Measurements from ENCODE around the gene AIPL1.

The AIPL1 gene

DNA sequence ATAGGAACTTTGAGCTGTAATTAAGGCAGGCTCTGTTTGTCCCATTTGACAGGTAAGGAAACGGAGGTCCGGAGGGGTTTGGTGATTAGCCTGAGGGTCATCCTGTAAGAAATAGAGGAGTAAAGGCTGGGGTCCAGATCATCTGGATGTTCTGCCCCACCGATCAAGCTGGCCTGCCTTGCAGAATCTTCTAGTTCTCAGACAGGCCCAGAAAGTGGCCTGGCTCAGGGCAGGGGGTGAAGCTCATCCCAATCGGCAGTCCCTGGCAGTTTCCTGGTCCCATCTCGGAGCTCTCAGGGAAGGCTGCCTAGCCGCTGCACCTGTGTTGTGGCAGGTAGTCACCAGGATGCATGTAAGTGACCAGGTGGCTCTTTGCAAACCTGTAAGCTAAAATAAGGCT is 13.6 kb upstream of the AIPL1 start:
- DNase-seq (ENCODE audit: low read depth): no peak

DNA sequence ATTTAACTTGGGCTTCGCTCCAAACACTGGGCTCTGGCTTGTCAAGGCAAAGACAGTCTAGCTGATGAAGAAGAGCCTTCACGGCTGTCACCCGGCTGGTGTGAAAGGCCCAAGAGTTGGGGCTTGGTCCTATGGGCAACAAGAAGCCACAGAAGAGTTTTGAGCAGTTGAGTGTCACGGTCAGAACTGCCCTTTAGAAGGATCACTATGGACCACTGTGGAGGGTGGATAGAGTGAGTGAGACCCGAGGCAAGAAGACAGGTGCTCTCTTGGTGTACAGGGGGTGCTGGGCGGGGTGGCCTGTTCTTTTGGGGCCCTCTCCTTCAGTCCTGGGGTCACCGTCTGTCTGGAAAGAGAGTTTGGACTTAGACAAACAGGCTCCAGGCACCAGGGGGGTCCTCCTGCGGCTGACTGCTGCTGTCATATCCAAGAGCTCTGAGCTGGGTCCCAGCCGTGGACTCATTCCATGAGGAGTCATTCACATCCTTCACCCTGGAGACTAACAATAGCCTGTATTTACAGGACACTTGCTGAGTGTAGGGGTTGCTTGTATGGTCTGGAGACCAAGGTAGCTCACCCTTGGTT is 11.7 kb upstream of the AIPL1 start:
- no peak for DNase-seq (ENCODE audit: low read depth)

DNA sequence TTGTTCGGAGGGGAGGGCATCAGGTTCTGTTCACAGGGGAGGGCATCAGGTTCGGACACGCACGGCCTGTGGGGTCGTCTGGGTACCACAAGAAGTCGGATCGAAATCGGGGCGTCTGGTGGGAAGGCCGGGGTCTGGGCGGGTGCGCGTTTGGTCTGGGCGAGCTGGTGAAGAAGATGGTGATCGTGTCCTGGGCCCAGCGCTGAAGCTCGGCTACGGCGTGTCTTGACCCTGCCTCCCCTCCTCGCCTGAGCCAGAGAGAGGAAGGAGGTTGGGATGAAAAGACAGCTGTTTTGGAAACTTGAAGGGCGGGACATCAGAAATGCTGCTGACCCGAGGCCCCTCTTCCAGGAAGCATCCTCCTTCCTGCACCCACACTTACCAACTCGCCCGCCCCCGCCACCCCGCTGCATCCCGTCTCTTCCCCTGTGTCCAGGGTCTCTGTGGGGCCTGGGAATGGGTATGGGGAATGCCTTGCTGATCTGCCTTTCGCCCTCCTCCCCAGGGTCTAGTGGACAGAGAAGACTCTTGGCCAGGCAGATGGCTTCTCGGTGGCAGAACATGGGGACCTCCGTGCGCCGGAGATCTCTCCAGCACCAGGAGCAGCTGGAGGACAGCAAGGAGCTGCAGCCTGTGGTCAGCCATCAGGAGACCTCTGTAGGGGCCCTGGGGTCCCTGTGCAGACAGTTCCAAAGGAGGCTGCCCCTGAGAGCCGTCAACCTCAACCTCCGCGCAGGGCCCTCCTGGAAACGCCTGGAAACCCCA is 9.8 kb upstream of the AIPL1 start:
- DNase-seq (ENCODE audit: low read depth): no peak

DNA sequence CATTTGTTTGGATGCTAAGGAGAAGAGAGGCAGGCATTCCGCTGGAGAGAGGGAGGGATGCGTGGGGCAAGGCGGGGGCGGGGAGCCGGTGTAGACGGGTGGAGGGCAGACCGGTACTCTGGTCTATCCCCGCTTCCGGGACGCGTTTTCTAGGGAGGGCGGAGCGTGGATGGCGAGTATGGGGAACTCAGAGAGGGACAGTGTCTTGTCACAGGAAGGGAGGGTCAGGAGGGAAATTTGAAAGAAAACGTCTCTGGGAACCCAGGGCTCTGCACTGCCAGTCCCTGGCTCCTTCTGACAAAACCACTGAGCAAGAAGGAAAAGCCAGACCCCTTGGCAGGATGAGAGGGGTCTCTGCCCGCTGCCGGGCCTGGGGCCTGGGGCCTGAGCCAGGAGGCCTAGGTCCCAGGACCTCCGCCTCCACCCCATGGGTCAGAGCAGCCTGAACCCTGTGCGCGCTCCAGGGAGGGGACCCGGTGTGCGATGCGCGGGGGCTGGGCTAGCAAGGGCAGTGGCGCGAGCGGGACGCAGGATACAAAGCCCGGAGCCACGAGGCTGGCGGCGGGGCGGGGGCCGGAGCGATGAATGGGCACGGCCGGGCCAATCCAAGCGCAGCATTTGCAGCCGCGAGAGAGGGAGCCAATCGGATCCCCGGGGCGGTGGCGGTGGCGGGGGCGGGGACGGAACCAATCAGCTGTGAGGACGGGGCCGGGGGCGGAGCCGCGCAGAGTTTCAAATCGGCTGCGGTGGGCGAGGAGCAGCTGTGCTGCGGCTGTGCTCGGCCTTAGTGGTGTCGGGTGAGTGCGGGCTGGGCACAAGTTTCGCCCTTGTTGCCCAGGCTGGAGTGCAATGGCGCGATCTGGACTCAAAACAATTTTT is 9.0 kb upstream of the AIPL1 start, which contains the start of gene PIMREG:
TSS of gene PIMREG (plus strand) at position 764 of the 879 bp plus-strand sequence. CDS start 656 bp downstream, outside the sequence.
- peak; percentile 77 for DNase-seq (ENCODE audit: low read depth)

DNA sequence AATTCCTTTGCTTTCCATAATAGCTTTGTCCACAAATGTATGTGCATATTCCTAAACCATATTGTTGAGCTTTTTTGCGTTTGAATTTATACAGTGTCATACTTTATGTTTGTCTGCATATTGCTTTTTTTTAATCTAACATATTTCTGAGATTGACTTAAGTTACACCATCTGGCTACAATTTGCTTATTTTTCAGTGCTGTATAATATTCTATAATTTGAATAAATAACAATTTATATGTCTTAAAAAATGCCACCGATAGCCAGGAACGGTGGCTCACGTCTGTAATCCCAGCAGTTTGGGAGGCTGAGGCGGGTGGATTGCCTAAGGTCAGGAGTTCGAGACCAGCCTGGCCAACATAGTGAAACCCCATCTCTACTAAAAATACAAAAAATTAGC is 7.9 kb upstream of the AIPL1 start:
- no peak for DNase-seq (ENCODE audit: low read depth)

DNA sequence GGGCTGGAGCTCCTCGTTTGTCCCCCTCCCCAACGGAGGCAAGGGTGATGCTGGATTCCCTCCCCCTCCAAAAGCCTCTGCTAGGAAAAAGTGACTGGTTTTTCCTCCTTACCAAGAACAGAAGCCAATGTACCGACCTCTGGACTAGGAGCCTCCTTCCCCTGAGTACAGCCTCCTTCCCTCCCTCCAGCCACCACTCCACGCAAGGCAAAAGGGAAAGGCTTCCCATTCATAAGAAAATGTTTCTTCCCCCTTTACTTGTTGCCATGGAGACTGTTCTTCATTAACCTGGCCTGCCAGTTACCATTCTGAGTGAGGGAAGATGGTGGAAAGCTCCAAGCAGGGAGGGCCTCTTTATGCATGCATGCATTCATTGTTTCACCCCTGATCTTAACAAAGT is 5.0 kb upstream of the AIPL1 start:
- DNase-seq (ENCODE audit: low read depth): no peak

DNA sequence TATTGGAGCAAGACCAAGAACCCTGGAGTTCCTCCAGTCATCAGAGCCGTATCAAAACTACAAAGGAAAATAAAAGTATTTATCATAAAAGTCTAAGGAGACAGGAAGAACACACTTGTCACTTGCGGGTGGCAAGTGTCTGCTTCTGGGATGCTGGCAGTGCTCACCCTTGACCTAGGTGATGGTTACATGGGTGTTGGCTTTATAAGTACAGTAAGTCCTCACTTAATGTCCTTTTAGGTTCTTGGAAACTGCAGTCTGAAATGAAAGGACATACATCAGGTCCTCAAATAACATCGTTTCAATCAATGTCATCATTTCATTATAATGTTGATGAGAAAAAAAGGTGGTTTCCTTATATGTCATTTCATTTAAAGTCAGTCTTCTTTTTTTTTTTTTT is 3.0 kb upstream of the AIPL1 start:
- DNase-seq (ENCODE audit: low read depth): no peak

DNA sequence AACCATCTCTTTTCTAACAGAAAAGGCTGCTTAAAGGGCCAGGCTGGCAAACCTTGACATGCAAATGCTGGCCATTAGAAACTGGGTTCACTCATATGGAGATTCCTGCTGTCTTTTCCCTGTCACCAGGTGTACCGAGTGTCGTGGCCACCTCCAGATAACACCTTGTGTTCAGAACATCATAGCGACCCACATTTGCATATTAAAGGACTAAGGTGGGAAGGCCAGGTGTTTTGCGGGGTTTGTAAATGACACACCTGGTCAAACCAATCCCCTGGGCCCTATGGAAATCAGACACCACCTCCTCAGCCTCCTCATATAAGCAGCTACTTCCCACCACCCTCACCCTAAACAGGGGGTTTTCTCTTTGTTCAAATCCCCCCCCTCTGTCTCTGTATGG is 2.5 kb upstream of the AIPL1 start:
- DNase-seq (ENCODE audit: low read depth): no peak

DNA sequence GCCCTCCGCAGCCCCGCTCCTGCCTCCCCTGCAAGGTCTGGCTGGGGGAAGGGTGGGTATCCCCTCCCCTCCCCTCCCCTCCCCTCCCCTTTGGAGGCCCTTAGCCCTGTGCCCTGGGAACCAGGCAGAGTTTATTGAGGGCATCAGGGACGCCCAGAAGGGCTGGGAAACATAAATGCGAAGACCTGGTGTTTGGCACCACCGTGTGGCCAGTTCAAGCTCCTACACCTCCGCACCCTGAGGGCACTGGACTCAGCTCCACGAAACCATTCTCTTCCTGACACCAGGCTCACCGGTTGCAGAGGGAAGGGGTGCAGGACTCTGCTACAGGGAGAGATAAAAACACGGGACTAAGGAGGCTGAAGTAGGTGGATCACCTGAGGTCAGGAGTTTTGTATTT is 1.0 kb upstream of the AIPL1 start:
- DNase-seq (ENCODE audit: low read depth): peak; percentile 19

DNA sequence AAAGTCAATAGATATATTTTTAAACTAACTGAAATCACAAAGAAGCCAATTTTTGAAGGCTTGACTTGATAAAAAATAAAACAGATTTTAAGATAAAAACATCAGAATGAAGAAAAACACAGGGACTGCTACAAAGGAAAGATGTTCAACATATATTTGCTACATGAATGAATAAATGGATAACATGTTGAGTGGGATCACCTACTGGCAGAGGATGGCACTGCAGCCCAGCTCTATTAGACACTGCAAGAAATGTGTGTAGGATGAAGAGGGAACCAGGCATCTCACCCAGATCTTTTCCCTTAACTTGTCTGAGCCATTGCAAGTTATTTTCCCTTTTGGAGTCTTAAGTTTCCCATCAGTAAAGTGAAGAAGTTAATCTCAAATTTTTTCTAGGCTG is 4.2 kb downstream of the AIPL1 start:
- no peak for DNase-seq (ENCODE audit: low read depth)

DNA sequence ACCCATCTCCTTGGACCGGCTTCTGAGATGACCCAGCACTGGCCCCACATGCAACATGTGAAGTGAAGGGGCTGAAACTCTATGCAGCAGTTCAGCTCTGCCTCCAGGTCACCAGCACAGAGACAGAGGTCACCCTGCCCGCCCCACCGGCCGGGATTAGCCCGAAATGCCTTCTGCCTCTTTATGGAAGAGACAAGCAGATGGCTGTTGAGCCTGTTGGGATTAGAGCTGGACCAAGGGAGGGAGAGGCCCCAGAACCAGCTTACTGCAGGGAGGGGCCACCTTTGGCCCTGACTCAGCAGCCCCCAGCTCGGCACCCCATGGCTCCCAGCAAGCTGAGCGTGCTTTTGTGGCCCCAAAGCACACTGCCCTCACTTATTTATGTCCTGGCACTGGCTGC is 5.7 kb downstream of the AIPL1 start:
- DNase-seq (ENCODE audit: low read depth): no peak

DNA sequence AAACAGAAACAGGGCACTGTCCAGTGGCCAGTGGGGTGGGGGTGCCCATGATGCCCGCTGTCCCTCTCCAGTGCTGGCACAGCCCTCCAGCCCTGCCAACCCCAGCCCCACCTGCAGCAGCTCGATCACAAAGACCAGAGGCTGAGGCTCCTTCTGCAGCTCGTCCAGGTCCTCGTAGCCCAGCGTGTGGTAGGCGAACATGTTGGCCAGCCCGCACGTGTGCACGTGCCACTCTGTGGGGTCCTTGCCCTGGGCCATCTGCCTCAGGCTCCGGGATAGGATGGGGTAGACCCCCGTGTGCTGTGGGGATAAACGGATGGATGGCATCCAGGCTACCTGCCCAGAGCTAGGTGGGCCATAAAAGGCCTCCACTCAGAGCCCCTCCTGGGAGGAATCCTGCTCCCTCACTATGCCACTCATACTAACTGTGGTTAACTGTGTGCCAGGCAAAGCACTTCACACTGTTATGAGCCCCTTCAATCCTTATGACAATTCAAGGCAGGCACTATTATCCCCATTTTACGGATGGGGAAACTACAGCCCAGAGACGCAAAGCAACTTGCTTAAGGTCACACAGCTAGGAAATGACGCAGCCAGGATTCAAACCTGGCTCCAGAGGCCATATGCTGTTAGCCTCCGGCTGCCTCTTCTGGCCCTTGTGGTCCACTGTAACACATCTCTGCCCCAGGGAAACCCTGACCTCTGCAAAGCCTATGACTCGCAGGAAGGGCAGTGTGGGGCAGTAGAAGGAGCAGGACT is 6.5 kb downstream of the AIPL1 start:
- no peak for DNase-seq (ENCODE audit: low read depth)

DNA sequence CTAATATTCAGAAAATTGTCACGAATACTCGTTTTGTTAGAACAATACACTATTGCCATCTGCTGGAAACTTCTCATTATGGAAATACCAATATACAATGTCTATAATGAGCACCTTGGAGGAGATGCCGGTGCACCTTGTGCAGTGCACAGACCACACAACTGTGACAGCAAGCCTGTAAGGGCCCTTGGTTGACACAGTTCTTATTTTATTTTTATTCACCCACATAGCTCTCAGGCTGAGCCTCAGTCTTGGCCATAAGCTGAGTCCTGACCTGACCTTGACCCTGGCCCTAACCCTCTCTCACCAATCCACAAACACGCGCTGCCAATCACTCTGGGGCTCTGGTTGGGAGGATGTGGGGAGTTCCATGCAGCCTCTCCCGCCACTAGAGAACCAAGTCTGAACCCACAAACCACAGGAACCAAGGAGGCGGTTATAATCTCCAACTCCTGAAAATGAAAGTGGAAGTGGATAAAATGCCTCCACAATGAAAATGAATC is 7.6 kb downstream of the AIPL1 start:
- DNase-seq (ENCODE audit: low read depth): no peak

DNA sequence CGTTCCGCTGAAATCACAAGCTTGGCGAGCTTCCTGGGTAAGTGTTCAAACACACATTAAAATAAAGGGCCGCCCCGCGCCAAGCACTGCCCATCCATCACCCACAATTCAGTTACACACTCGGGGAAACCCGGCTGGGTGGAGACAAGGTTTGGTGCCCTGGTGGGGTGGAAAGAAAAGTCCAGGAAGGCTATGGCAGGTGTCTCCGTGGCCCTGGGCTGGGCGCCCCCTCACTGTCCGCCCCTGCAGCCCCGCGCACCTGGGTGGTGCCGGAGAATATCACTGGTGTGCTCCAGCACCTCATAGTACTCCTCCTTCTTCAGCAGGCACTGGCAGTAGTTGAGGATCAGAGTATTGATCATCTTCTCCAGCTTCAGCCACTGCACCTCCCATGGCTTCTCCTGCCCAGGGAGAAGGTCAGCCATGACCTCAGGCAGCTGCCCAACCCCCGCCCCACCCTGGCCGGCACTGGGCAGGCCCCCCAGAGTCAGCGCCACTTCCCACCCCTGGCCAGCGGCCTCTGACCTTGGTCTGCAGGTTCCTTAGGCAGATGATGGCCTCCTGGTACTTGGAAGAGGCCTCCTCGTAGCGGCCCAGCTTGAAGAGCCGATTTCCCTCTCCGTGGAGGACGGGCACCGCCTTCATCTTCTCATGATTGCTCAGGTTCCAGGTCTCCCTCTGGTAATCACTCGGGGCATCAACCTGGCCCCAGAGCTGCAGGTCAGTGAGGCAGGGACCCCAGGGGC is 8.4 kb downstream of the AIPL1 start:
- no peak for DNase-seq (ENCODE audit: low read depth)

DNA sequence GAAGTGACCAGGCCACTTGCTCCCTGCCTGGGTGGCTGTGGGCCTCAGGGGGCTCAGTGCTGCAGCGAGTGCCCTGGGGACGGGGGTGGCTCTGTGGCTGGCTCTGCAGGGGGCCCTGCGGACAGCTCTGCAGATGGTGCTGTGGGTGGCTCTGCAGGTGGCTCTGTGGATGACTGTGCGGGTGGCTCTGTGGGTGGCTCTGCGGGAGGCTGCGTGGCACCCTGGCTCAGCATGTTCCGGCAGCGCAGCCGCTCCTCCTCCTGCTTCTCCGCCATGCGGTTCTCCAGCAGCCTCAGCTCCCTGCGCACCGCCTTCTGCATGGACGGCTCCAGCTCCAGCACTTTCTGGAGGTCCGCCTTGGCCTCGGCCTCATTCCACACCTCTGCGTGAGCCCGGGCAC is 9.5 kb downstream of the AIPL1 start:
- DNase-seq (ENCODE audit: low read depth): no peak

DNA sequence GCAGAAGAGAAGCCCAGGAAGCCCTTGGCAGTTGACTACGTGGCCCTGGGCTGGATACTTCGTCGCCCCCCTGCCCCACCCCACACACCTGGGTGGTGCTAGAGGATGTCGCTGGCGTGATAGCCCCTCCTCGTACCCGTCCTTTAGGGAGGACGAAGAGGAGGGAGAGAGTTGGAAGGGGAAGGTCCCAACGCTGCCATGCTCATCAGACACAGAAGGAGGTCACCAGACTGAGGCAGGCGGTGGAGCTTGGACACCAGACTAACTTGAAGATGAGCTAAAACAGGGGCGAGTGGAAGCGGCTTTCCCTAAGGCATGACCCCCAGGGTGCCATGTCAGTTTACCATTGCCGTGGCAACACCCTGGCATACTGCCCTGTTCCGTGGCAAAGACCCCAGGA is 11.0 kb downstream of the AIPL1 start:
- DNase-seq (ENCODE audit: low read depth): no peak

DNA sequence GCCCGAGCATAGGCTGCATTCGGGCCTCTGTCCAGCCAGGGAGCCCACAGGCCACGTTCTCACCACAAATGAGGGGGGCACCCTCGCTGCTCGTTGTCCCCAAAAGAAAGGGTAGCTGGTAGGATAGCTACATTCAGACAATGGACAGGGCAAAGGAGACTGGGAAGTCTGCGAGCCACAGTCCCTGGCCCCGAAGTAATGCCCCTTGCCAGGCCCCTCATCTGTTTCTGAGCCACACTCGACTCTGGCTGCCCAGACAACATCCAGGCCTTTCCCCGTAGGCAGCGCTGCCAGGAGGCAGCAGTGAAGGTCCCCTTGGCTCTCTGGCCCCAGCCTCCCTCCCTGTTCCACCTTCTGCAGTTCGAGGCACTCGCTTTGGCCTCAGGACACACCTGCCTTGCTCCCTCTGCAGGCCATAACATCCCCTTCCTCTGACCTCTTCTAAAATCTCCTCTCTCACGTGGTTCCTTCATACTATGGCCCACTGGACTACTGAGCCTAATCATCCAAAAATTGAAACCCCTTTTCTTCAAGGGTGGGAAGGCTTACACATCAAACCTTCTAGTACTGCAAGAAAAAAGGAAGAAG is 12.2 kb downstream of the AIPL1 start:
- no peak for DNase-seq (ENCODE audit: low read depth)

DNA sequence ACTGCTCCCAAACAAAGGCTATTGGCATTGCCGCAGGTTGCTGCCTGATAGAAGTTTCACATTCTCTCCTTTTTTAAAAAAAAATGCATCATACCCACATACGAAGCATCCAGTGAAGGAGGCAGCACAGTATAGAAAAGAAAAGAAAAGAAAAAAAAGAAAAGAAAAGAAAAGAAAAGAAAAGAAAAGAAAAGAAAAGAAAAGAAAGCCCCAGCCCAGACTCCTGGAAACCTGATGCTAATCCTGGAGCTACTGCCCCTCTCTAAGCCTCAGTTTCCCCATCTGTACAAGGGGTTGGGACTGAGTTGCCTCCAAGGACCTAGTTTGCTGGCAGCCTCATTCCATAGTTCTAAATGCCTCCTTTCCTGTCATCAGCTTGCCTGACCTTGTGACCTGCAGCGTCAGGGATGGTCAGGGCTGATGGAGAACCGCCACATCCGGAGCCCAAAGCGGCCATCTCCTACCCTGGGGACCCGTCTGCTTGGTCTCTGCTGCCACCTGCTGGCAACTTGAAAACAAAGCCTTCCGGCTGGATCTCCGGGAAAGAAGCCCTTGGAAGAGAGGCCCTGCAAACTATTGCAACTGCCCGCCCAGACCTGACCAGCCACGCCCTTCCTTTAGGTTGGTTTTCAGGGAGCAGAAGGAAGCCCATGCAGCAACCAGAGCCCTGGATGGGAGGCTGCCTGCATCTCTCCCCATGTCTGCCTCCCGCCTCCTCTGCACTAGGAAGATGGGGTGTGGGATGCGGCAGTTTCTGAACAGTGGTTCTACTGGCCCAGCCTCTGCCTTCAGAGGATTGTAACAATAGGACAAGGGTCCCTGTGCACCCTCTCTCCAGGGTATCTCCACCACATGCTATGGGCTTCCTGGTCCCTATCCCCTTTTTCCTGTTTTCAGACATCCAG is 13.0 kb downstream of the AIPL1 start:
- DNase-seq (ENCODE audit: low read depth): peak; percentile 58

DNA sequence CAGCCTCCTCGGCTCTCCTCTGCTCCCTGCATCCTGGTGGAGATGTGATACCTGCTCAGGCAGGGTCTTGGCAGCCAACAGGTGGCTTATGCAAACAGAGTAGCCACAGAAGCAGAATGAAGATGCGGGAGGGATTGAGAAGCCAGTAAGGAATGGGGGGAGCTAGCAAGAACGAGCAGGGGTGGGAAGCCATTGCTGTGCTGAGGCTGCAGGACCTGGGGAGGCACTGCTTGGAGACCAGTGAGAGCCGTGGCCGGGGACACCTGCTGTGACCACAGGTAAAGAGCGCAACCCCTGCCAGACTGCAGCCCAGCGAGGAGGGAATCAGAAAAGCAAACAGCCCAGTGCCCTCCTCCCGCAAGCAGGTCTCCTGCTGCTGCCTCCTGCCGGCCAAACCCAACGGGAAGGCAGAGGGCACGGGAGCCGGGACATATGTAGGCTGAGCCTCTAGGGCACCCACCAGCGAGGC is 14.7 kb downstream of the AIPL1 start:
- DNase-seq (ENCODE audit: low read depth): no peak

DNA sequence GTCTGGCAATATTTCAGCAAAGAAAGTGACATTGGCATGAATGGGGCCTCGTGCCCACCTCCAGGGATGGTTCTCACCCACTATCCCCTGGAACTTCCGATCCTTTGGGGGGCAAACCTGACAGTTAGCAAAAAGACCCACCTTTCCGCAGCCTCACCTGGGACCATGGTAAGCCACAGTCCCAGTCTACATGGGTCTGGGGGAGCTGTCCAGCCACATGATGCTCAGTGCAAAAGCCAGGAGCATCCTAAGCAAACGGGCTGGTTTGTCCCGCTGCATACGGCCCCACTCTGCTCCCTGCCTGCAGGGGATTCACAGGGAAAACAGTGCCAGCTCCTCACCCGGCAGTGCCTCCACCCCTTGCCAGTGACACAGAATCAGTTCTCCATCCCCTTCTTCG is 19.3 kb downstream of the AIPL1 start:
- no peak for DNase-seq (ENCODE audit: low read depth)

Measured in stimulated activated CD8-positive, alpha-beta memory T cell treated with anti-CD3 and anti-CD28 coated beads, Interleukin-15, amount 100 ng/mL, for 24 hours (primary cell).